HepG2 (cell line): ENCODE measurements around the gene HOMEZ. TPM values are rescaled to one million over a fixed set of nuclear protein-coding genes. Genes with fewer than 3 reads are reported as not detected.
A peak's percentile ranks its signal among the peaks of the same experiment; 100 is the strongest.

Experiments used
- CREM ChIP-seq, 2 experiments: sonication (generic) in 1 of 2; formaldehyde crosslinking in 1 of 2; IDR thresholded peaks; 2 replicates each; pipeline versions ENCODE4 v1.4.0 to v1.6.1; 2016 to 2020; ENCODE audit warnings: antibody characterized with exemption in 1 of 2, mild to moderate bottlenecking in 1 of 2, missing genetic modification reagents in 1 of 2
- HDAC1 ChIP-seq: sonication (generic); formaldehyde crosslinking; IDR thresholded peaks from 2 replicates; pipeline ENCODE4 v1.5.1; 2020; ENCODE audit warnings: mild to moderate bottlenecking, missing genetic modification reagents
- HNRNPH1 ChIP-seq: fragments of 200-400 bp; formaldehyde crosslinking; optimal IDR thresholded peaks from 2 replicates; pipeline ENCODE3; 2017; ENCODE audit warnings: mild to moderate bottlenecking, low read depth, low read length
- JUND ChIP-seq: sonication (generic); formaldehyde crosslinking; IDR thresholded peaks from 2 replicates; pipeline ENCODE4 v1.8.0; 2022; ENCODE audit warnings: mild to moderate bottlenecking, missing genetic modification reagents
- KAT8 ChIP-seq: IDR thresholded peaks from 2 replicates; pipeline ENCODE4 v1.6.1; 2016; ENCODE audit warnings: missing genetic modification reagents, missing compliant biosample characterization
- MAX ChIP-seq: IDR thresholded peaks from 2 replicates; pipeline ENCODE4 v1.6.1; 2012; ENCODE audit warnings: inconsistent platforms
- MTA1 ChIP-seq: sonication (generic); formaldehyde crosslinking; IDR thresholded peaks from 2 replicates; pipeline ENCODE4 v1.4.0; 2020; ENCODE audit warnings: missing genetic modification reagents, mild to moderate bottlenecking, borderline replicate concordance
- PCBP2 ChIP-seq: fragments of 200-400 bp; formaldehyde crosslinking; optimal IDR thresholded peaks from 2 replicates; pipeline ENCODE3; 2018; ENCODE audit warnings: low read length, low read depth; ENCODE audit not compliant: poor library complexity, severe bottlenecking
- PLRG1 ChIP-seq: fragments of 450-650 bp; conservative IDR thresholded peaks from 2 replicates; pipeline ENCODE4 v1.6.1; 2016
- POLR2A ChIP-seq, 2 experiments: IDR thresholded peaks; 2 replicates each; pipeline ENCODE4 v1.6.1; 2011; ENCODE audit warnings: low read depth in 2 of 2, low read length in 2 of 2, mild to moderate bottlenecking in 1 of 2, moderate library complexity in 1 of 2; ENCODE audit not compliant: insufficient read depth in 1 of 2
- RCOR2 ChIP-seq: IDR thresholded peaks from 2 replicates; pipeline ENCODE4 v1.6.1; 2016; ENCODE audit warnings: missing biosample characterization, missing genetic modification reagents
- SNAPC2 ChIP-seq: sonication (generic); formaldehyde crosslinking; IDR thresholded peaks from 2 replicates; pipeline ENCODE4 v1.8.1; 2022; ENCODE audit warnings: mild to moderate bottlenecking, missing genetic modification reagents
- SOX13 ChIP-seq, 3 experiments: fragments of 450-650 bp in 1 of 3; sonication (generic) in 1 of 3; formaldehyde crosslinking in 1 of 3; IDR thresholded peaks in 2 of 3; conservative IDR thresholded peaks in 1 of 3; 2 replicates each; pipeline versions ENCODE4 v1.5.0 to v1.6.1; 2016 to 2020; ENCODE audit warnings: antibody characterized with exemption in 1 of 3, mild to moderate bottlenecking in 1 of 3, missing compliant biosample characterization in 1 of 3, missing genetic modification reagents in 1 of 3, moderate library complexity in 1 of 3
- TAF15 ChIP-seq: fragments of 200-400 bp; formaldehyde crosslinking; IDR thresholded peaks from one replicate; pipeline ENCODE4 v1.6.1; 2018; ENCODE audit warnings: mild to moderate bottlenecking, low read depth, low read length; ENCODE audit not compliant: poor library complexity, severe bottlenecking
- TCF12 ChIP-seq, 2 experiments: fragments of 450-650 bp in 1 of 2; sonication (generic) in 1 of 2; formaldehyde crosslinking in 1 of 2; IDR thresholded peaks; 2 replicates each; pipeline versions ENCODE4 v1.6.1 to v1.8.0; 2017 to 2022; ENCODE audit warnings: antibody characterized with exemption in 1 of 2, mild to moderate bottlenecking in 1 of 2, missing genetic modification reagents in 1 of 2, moderate library complexity in 1 of 2
- THYN1 ChIP-seq: sonication (generic); formaldehyde crosslinking; IDR thresholded peaks from 2 replicates; pipeline ENCODE4 v1.8.1; 2023; ENCODE audit warnings: low read depth, mild to moderate bottlenecking, moderate library complexity, missing genetic modification reagents, borderline replicate concordance
- ZBTB37 ChIP-seq: sonication (generic); formaldehyde crosslinking; IDR thresholded peaks from 2 replicates; pipeline ENCODE4 v1.4.0; 2020; ENCODE audit warnings: mild to moderate bottlenecking, missing genetic modification reagents
- ZNF205 ChIP-seq: IDR thresholded peaks from 2 replicates; pipeline ENCODE4 v1.6.1; 2018; ENCODE audit warnings: missing biosample characterization, missing genetic modification reagents
- ZNF382 ChIP-seq: sonication (generic); formaldehyde crosslinking; IDR thresholded peaks from 2 replicates; pipeline ENCODE4 v1.5.0; 2020; ENCODE audit warnings: missing genetic modification reagents, mild to moderate bottlenecking, borderline replicate concordance
- ZNF513 ChIP-seq: sonication (generic); formaldehyde crosslinking; conservative IDR thresholded peaks from 2 replicates; pipeline ENCODE4 v1.5.0; 2020; ENCODE audit warnings: missing genetic modification reagents
- ZSCAN29 ChIP-seq: sonication (generic); formaldehyde crosslinking; conservative IDR thresholded peaks from 2 replicates; pipeline ENCODE4 v1.4.0; 2020; ENCODE audit warnings: mild to moderate bottlenecking, missing genetic modification reagents
- ZSCAN5A ChIP-seq: sonication (generic); formaldehyde crosslinking; IDR thresholded peaks from 2 replicates; pipeline ENCODE4 v1.8.0; 2022; ENCODE audit warnings: mild to moderate bottlenecking, missing genetic modification reagents, borderline replicate concordance
- ZSCAN9 ChIP-seq: IDR thresholded peaks from 2 replicates; pipeline ENCODE4 v1.6.1; 2016; ENCODE audit warnings: borderline replicate concordance
- polyA plus RNA-seq, 8 experiments: library from polyadenylated mRNA; depleted of rRNA in 3 of 8; stranded (reverse) in 7 of 8; unstranded in 1 of 8; fragments of >200 nt; fragmentation: Illumina TruSeq in 4 of 8; extraction: Trizol in 4 of 8; gene quantifications; 2 replicates each; pipeline versions ENCODE4 v1.2.1 to v1.2.3, GENCODE V29; 2011 to 2016; ENCODE audit warnings: low read depth in 4 of 8, missing spikeins in 1 of 8, mixed read lengths in 1 of 8; ENCODE audit not compliant: insufficient read depth in 1 of 8
- total RNA-seq, 5 experiments: library from RNA; depleted of rRNA; stranded (reverse); fragments of >200 nt; fragmentation: Illumina TruSeq; extraction: Trizol; gene quantifications; 2 replicates each; pipeline ENCODE4 v1.2.3, GENCODE V29; 2016; ENCODE audit warnings: low read depth in 1 of 5

HOMEZ gene
- total and polyA plus RNA-seq, 2 of the 13 experiments (the other 11 are each of a cell fraction or from before 2014, with no cell fraction given) = 14.5 to 31.8 TPM

GRCh38 chr14:23284654-23285529 is 1.0 kb downstream of the HOMEZ start (continued):
- TF ChIP-seq CREM (IDR thresholded peaks at IDR 0.05) = 0 out of 2 replicates have a peak, but pooled peaks have one; percentile 26
- TF ChIP-seq CREM (CRISPR knock-in tag; IDR thresholded peaks at IDR 0.05) = no peak
- TF ChIP-seq ZNF513 (CRISPR knock-in tag) = no peak
- TF ChIP-seq TAF15 = no peak
- TF ChIP-seq ZSCAN9 (CRISPR knock-in tag) = no peak
- TF ChIP-seq PCBP2 = no peak
- no peak for TF ChIP-seq ZNF382 (CRISPR knock-in tag)
- TF ChIP-seq ZSCAN29 (CRISPR knock-in tag) = no peak
- TF ChIP-seq THYN1 (CRISPR knock-in tag) = 0 out of 2 replicates have a peak, but pooled peaks have one; percentile 63
- TF ChIP-seq PLRG1 = no peak
- TF ChIP-seq MTA1 (CRISPR knock-in tag) = no peak
- TF ChIP-seq ZSCAN5A (CRISPR knock-in tag) = 0 out of 2 replicates have a peak, but pooled peaks have one; percentile 70
- TF ChIP-seq TCF12 (IDR thresholded peaks at IDR 0.05) = no peak
- no peak for TF ChIP-seq TCF12 (CRISPR knock-in tag; IDR thresholded peaks at IDR 0.05)
- peak; percentile 49 for TF ChIP-seq HNRNPH1
- TF ChIP-seq ZNF205 (CRISPR knock-in tag) = no peak
- TF ChIP-seq MAX = peak; percentile 25
- no peak for TF ChIP-seq POLR2A (IDR thresholded peaks at IDR 0.05; ENCODE audit: insufficient read depth in 1 of 2, low read depth in 2 of 2, low read length in 2 of 2)
- TF ChIP-seq ZBTB37 (CRISPR knock-in tag) = no peak
- no peak for TF ChIP-seq JUND (CRISPR knock-in tag)
- TF ChIP-seq HDAC1 (CRISPR knock-in tag) = 0 out of 2 replicates have a peak, but pooled peaks have one; percentile 8
- TF ChIP-seq KAT8 = no peak
- 0 out of 2 replicates have a peak, but pooled peaks have one; percentile 17 for TF ChIP-seq SOX13 (IDR thresholded peaks at IDR 0.05)
- 0 out of 4 replicates have a peak, but pooled peaks of 1 of the 2 experiments have one; percentile 42 for TF ChIP-seq SOX13 (CRISPR knock-in tag; conservative IDR thresholded peaks at IDR 0.05 in 1 of 2, IDR thresholded peaks at IDR 0.05 in 1 of 2)
- TF ChIP-seq SNAPC2 = 0 out of 2 replicates have a peak, but pooled peaks have one; percentile 5
- 0 out of 2 replicates have a peak, but pooled peaks have one; percentile 7 for TF ChIP-seq RCOR2
